DOHH2 (cell line): Measurements from ENCODE around the gene RCOR2.

Source experiments
- CTCF ChIP-seq: fragments of 200-600 bp; sonication (generic); IDR thresholded peaks from one replicate; pipeline ENCODE4 v1.5.1; 2014; ENCODE audit warnings: antibody characterized with exemption, mild to moderate bottlenecking, low read depth, low read length; ENCODE audit not compliant: poor library complexity, severe bottlenecking
- EZH2phosphoT487 ChIP-seq: fragments of 200-600 bp; sonication (generic); IDR thresholded peaks from 2 replicates; pipeline ENCODE4 v1.6.1; 2017; ENCODE audit warnings: borderline replicate concordance, mild to moderate bottlenecking, antibody characterized with exemption, low read length, moderate library complexity, mixed read lengths

GRCh38 chr11:63920939-63921417 lies 4.0 kb upstream of the RCOR2 start:
- peak; percentile 98 for TF ChIP-seq CTCF
- TF ChIP-seq EZH2phosphoT487: no peak
